Naive thymus-derived CD4-positive, alpha-beta T cell (primary cell): ENCODE measurements around the gene CHN2. TPM values are rescaled to one million over a fixed set of nuclear protein-coding genes. Genes with fewer than 3 reads are reported as not detected.

Experiments
- ATAC-seq: fragments of 150-1000 bp; cut with Tn5 transposase; 2 replicates; pipeline ENCODE4 v1.10.0; 2021; ENCODE audit warnings: mild to moderate bottlenecking, moderate library complexity
- CTCF ChIA-PET: fragments of 350-600 bp; sonication (Branson Sonifier 250); formaldehyde crosslinking; loops from one replicate; lab custom pipeline; 2021; ENCODE audit warnings: antibody characterized with exemption; lab: Charles Lee
- POLR2A ChIA-PET: fragments of 350-600 bp; sonication (Branson Sonifier 250); formaldehyde crosslinking; loops from one replicate; lab custom pipeline; 2021; ENCODE audit warnings: antibody characterized with exemption, inconsistent platforms; lab: Charles Lee
- DNase-seq, 9 donors: peaks; one replicate each; pipeline versions ENCODE4 v3.0.0 to v3.0.0-alpha.2; 2020 to 2022; ENCODE audit warnings: mixed read lengths in 1 of 9
- H3K27ac ChIP-seq: one replicate; pipeline ENCODE4 v1.7.0; 2013; ENCODE audit warnings: mild to moderate bottlenecking, low read depth, low read length, moderate library complexity
- H3K27me3 ChIP-seq, 2 donors: one replicate each; pipeline ENCODE4 v1.7.0; 2013; ENCODE audit warnings: low read length in 2 of 2, mild to moderate bottlenecking in 2 of 2, moderate library complexity in 2 of 2; ENCODE audit not compliant: control insufficient read depth in 2 of 2, insufficient read depth in 2 of 2
- H3K36me3 ChIP-seq, 3 experiments: 1 replicate in 2 of 3; 2 replicates in 1 of 3; pipeline ENCODE4 v1.7.0; 2013; ENCODE audit warnings: low read length in 3 of 3, mild to moderate bottlenecking in 3 of 3, moderate library complexity in 1 of 3; ENCODE audit not compliant: insufficient read depth in 3 of 3, control insufficient read depth in 2 of 3
- H3K4me1 ChIP-seq, 2 donors: one replicate each; pipeline ENCODE4 v1.7.0; 2013; ENCODE audit warnings: low read length in 2 of 2, mild to moderate bottlenecking in 2 of 2, moderate library complexity in 1 of 2; ENCODE audit not compliant: control insufficient read depth in 2 of 2, insufficient read depth in 2 of 2
- H3K4me3 ChIP-seq: 2 replicates; pipeline ENCODE4 v1.7.0; 2013; ENCODE audit warnings: mild to moderate bottlenecking, low read length
- H3K9me3 ChIP-seq, 3 experiments: 1 replicate in 2 of 3; 2 replicates in 1 of 3; pipeline ENCODE4 v1.7.0; 2013; ENCODE audit warnings: low read length in 3 of 3; ENCODE audit not compliant: control insufficient read depth in 2 of 3
- H3K27ac Mint-ChIP-seq, 9 donors: one replicate each; pipeline ENCODE4 v1.8.0; 2020 to 2022; ENCODE audit warnings: mixed read lengths in 9 of 9, mild to moderate bottlenecking in 8 of 9, moderate library complexity in 5 of 9, inconsistent platforms in 2 of 9
- H3K27me3 Mint-ChIP-seq, 5 donors: one replicate each; pipeline ENCODE4 v1.8.0; 2021 to 2022; ENCODE audit warnings: mixed read lengths in 5 of 5, mild to moderate bottlenecking in 1 of 5
- H3K36me3 Mint-ChIP-seq, 5 donors: one replicate each; pipeline ENCODE4 v1.8.0; 2020 to 2022; ENCODE audit warnings: mixed read lengths in 5 of 5, mild to moderate bottlenecking in 3 of 5, inconsistent platforms in 1 of 5
- H3K4me1 Mint-ChIP-seq, 7 donors: one replicate each; pipeline ENCODE4 v1.8.0; 2020 to 2022; ENCODE audit warnings: mixed read lengths in 7 of 7, mild to moderate bottlenecking in 3 of 7, inconsistent platforms in 1 of 7
- H3K4me3 Mint-ChIP-seq, 10 donors: one replicate each; pipeline ENCODE4 v1.8.0; 2020 to 2022; ENCODE audit warnings: mild to moderate bottlenecking in 10 of 10, mixed read lengths in 10 of 10, moderate library complexity in 6 of 10, inconsistent platforms in 2 of 10
- H3K9me3 Mint-ChIP-seq, 11 donors: one replicate each; pipeline ENCODE4 v1.8.0; 2020 to 2022; ENCODE audit warnings: mixed read lengths in 11 of 11, mild to moderate bottlenecking in 4 of 11, inconsistent platforms in 1 of 11, moderate library complexity in 1 of 11
- intact Hi-C, 2 donors: fragments of 100-400 bp; cut with micrococcal nuclease; formaldehyde crosslinking; loops; one replicate each; pipeline ENCODE4 v1.15.1; 2023
- polyA plus RNA-seq, 2 donors: library from polyadenylated mRNA; unstranded; fragments of 300-500 nt; fragmentation: Illumina TruSeq; gene quantifications; one replicate each; pipeline ENCODE4 v1.2.3, GENCODE V29; 2021
- total RNA-seq, 6 experiments: library from RNA in 5 of 6; stranded (reverse) in 5 of 6; gene quantifications; 1 replicate in 5 of 6; 2 replicates in 1 of 6; pipeline ENCODE4 v1.2.3 and lab custom pipeline; 2021 to 2026

The CHN2 gene
- total and polyA plus RNA-seq, 7 experiments from 2014 or later, result 0.34 to 28.1 (median 0.98) TPM

- Mint-ChIP-seq H3K9me3 (no peaks in the 10 kb centered on the region), H3K4me1 (peaks cover 9 to 31% (median 17%) of the 10 kb centered on the region in 7 donors), H3K27ac (no peak overlapping the region), H3K4me3 (peak overlapping the region in 8 of 10 donors; percentile 56 to 90 (median 75)), H3K36me3 (no peaks in the 10 kb centered on the region), H3K27me3 (peaks cover 45 to 78% (median 53%) of the 10 kb centered on the region in 5 donors)
- Histone ChIP-seq H3K27me3 (no peaks in the 10 kb centered on the region), H3K9me3 (no peaks in the 10 kb centered on the region), H3K36me3 (no peaks in the 10 kb centered on the region), H3K27ac (no peak overlapping the region), H3K4me1 (peaks cover 0 to 26% of the 10 kb centered on the region in 2 donors), H3K4me3 (peak overlapping the region; percentile 40)
- intact Hi-C loops, result loop anchor here (2.0 to 10.0 kb wide), 4 partner anchors 141 to 272 kb away; no protein-coding TSS in a partner anchor
- ATAC-seq (no peak), DNase-seq (no peak)
- CTCF ChIA-PET, result interaction anchor here (0.7 kb wide), 1 partner anchor 9 kb away, joined by 3 read pairs; no protein-coding TSS in a partner anchor
- POLR2A ChIA-PET, result no interaction called here
Observed at GRCh38 chr7:29194206-29194593, 375 bp upstream of the CHN2 start.

DNA sequence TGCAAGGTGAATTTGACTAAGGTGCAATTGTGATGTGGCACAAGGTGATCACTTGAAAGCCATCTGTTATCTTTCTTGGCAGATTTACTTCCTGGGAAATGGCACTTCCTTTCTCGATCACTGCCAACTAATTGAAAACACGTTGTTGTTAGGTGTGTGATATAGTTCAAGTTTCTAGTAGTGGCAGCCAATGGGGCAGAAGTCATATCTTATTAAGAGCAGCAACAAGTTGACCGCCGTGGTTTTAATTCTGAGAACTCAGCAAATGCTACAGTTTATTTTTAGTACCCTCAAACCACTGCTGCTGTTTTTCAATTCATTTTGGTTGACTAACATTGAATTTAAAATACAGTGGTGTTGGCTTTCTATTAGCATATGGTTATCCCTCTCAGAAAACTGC is 1.6 kb downstream of the CHN2 start:
- Histone ChIP-seq H3K27me3 (no peaks in the 10 kb centered on the region), H3K9me3 (no peaks in the 10 kb centered on the region), H3K4me3 (peak overlapping the region; percentile 40), H3K27ac (no peak overlapping the region), H3K36me3 (no peaks in the 10 kb centered on the region), H3K4me1 (peaks cover 0 to 26% of the 10 kb centered on the region in 2 donors)
- ChIA-PET CTCF (no interaction called here), POLR2A (no interaction called here)
- Mint-ChIP-seq H3K36me3 (no peaks in the 10 kb centered on the region), H3K27ac (no peak overlapping the region), H3K27me3 (peaks cover 38 to 70% (median 54%) of the 10 kb centered on the region in 5 donors), H3K4me3 (peak overlapping the region in 6 of 10 donors; percentile 14 to 90 (median 70)), H3K9me3 (no peaks in the 10 kb centered on the region), H3K4me1 (peaks cover 7 to 27% (median 17%) of the 10 kb centered on the region in 7 donors)
- peak; percentile 31 for ATAC-seq
- intact Hi-C loops, result loop anchor here (10.0 kb wide), 2 partner anchors 139 to 271 kb away; no protein-coding TSS in a partner anchor
- no peak for DNase-seq

DNA sequence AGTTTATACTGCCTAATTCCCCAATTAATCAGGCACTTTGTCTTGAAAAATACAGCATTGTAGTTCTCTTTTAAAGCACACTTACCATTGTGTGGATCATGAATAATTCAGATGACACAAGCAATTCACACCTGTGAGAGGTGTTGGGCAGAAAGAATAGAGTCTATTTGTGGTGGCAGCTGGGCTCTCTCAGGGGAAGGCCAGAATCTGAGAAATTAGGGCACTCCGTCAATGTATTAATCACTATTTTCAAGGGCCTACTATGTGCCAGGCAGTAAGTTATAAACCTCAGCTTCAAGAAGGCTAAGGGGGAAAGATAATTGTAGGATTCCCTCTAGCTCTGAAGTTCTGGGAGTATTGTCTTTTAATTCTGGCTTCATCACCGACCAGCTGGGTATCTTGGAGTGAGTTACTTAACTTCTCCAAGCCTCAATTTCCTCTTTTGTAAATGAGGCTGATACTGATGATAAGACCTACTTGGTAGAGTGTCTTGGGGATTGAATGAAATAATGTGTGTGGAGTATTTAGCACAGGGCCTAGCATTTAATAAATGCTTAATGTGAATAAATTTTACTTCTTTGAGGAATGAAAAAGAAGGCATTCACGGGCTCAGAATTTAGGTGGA is 2.5 kb downstream of the CHN2 start:
- no peaks in the 10 kb centered on the region for H3K36me3 Mint-ChIP-seq
- ATAC-seq (no peak), DNase-seq (no peak)
- H3K27ac Mint-ChIP-seq, result no peak overlapping the region
- no peaks in the 10 kb centered on the region for H3K27me3 ChIP-seq
- H3K9me3 Mint-ChIP-seq, result no peaks in the 10 kb centered on the region
- H3K27ac ChIP-seq, result no peak overlapping the region
- H3K9me3 ChIP-seq, result no peaks in the 10 kb centered on the region
- peaks cover 34 to 67% (median 48%) of the 10 kb centered on the region in 5 donors for H3K27me3 Mint-ChIP-seq
- peak overlapping the region in 2 of 10 donors; percentile 8 to 88 for H3K4me3 Mint-ChIP-seq
- peaks cover 0 to 26% of the 10 kb centered on the region in 2 donors for H3K4me1 ChIP-seq
- CTCF ChIA-PET, result no interaction called here
- intact Hi-C loops, result loop anchor here (10.0 kb wide), 2 partner anchors 138 to 272 kb away; no protein-coding TSS in a partner anchor
- H3K36me3 ChIP-seq, result no peaks in the 10 kb centered on the region
- peaks cover 7 to 27% (median 17%) of the 10 kb centered on the region in 7 donors for H3K4me1 Mint-ChIP-seq
- POLR2A ChIA-PET, result interaction anchor here (0.5 kb wide), 1 partner anchor 199 kb away, joined by 3 read pairs; no protein-coding TSS in a partner anchor
- no peak overlapping the region for H3K4me3 ChIP-seq

DNA sequence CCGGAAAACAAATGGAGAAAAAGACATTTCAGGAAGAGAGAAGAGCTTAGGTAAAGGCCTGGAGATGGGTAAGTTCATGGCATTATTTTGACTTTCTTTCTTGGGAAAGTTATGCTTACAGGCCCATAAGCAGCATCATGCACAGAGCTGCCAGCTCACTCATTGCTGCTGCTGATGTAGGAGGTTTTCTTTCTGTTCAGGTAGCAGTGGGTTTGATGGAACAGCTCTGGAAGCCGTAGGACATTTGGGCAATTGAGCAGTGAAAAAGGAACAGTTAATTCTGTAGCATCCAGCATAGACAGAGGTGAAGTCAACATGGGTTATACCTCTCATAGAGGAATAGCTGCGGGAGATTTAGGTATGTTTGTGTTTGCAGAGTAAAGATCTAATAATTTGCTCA is 3.3 kb downstream of the CHN2 start:
- H3K4me3 Mint-ChIP-seq, result no peak overlapping the region
- intact Hi-C loops, result loop anchor here (10.0 kb wide), 2 partner anchors 137 to 273 kb away; no protein-coding TSS in a partner anchor

GRCh38 chr7:29199776-29200175 is 5.2 kb downstream of the CHN2 start:
- ChIA-PET CTCF (no interaction called here), POLR2A (no interaction called here)
- no peak overlapping the region for H3K27ac Mint-ChIP-seq
- H3K27me3 Mint-ChIP-seq, result peaks cover 24 to 44% (median 32%) of the 10 kb centered on the region in 5 donors
- no peaks in the 10 kb centered on the region for H3K9me3 Mint-ChIP-seq
- H3K27ac ChIP-seq, result no peak overlapping the region
- no peaks in the 10 kb centered on the region for H3K9me3 ChIP-seq
- DNase-seq (no peak), ATAC-seq (no peak)
- peaks cover 8 to 18% (median 17%) of the 10 kb centered on the region in 7 donors for H3K4me1 Mint-ChIP-seq
- H3K27me3 ChIP-seq, result no peaks in the 10 kb centered on the region
- intact Hi-C loops, result loop anchor here (10.0 kb wide), 2 partner anchors 135 to 275 kb away; no protein-coding TSS in a partner anchor
- no peaks in the 10 kb centered on the region for H3K36me3 ChIP-seq
- no peak overlapping the region for H3K4me3 Mint-ChIP-seq
- peaks cover 0 to 26% of the 10 kb centered on the region in 2 donors for H3K4me1 ChIP-seq
- H3K36me3 Mint-ChIP-seq, result no peaks in the 10 kb centered on the region
- no peak overlapping the region for H3K4me3 ChIP-seq

More for the DNA sequence above, 3.3 kb downstream of the CHN2 start:
- ChIA-PET POLR2A (no interaction called here), CTCF (interaction anchor here (1.4 kb wide), 1 partner anchor 8 kb away, joined by 3 read pairs; no protein-coding TSS in a partner anchor)
- no peaks in the 10 kb centered on the region for H3K9me3 Mint-ChIP-seq
- H3K36me3 Mint-ChIP-seq, result no peaks in the 10 kb centered on the region
- Histone ChIP-seq H3K4me3 (no peak overlapping the region), H3K9me3 (no peaks in the 10 kb centered on the region), H3K27me3 (no peaks in the 10 kb centered on the region), H3K36me3 (no peaks in the 10 kb centered on the region), H3K4me1 (peaks cover 0 to 26% of the 10 kb centered on the region in 2 donors), H3K27ac (no peak overlapping the region)
- no peak overlapping the region for H3K27ac Mint-ChIP-seq
- peaks cover 25 to 59% (median 40%) of the 10 kb centered on the region in 5 donors for H3K27me3 Mint-ChIP-seq
- DNase-seq (no peak), ATAC-seq (no peak)
- H3K4me1 Mint-ChIP-seq, result peaks cover 9 to 24% (median 17%) of the 10 kb centered on the region in 7 donors

DNA sequence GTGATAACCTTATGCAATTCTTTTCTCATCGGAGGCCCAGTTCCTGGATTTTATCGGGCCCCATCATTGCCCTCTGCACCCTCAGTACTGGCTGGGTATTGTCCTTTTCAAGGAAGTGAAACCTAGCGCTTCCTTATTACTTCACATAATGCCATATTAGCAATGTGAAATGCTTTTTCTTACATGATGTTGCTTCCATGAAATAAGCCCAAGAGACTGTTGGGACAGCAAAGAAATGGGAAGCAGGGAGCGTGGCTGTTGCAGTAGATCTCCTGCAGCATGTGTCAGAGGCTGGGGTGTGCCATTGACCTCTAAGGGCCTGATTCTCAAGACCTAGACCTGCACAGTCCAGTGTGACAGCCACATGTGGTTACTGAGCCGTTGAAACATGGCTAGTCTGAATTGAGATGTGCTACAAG is 8.1 kb downstream of the CHN2 start:
- Mint-ChIP-seq H3K36me3 (no peaks in the 10 kb centered on the region), H3K4me1 (peaks cover 0 to 14% (median 0%) of the 10 kb centered on the region in 7 donors), H3K27me3 (peaks cover 4 to 20% (median 13%) of the 10 kb centered on the region in 5 donors), H3K9me3 (no peaks in the 10 kb centered on the region), H3K27ac (no peak overlapping the region), H3K4me3 (no peak overlapping the region)
- CTCF ChIA-PET, result no interaction called here
- DNase-seq (no peak), ATAC-seq (peak; percentile 83)
- Histone ChIP-seq H3K4me3 (no peak overlapping the region), H3K27ac (no peak overlapping the region), H3K36me3 (no peaks in the 10 kb centered on the region), H3K27me3 (no peaks in the 10 kb centered on the region), H3K4me1 (peaks cover 0 to 10% of the 10 kb centered on the region in 2 donors), H3K9me3 (no peaks in the 10 kb centered on the region)
- intact Hi-C loops, result no loop called here
- POLR2A ChIA-PET, result no interaction called here
